22Rv1 (cell line): ENCODE results near the gene SPZ1.
"Not testable (repeated sequence)": the region's sequence is repeated elsewhere in the genome, so short reads cannot be mapped to it uniquely, and the experiment has no call there.

Source experiments
- H3K27ac ChIP-seq: fragments of 450-650 bp; 2 replicates; pipeline ENCODE4 v1.5.1; 2017
- CTCF ChIP-seq: fragments of 450-650 bp; IDR thresholded peaks from 2 replicates; pipeline ENCODE4 v1.5.1; 2017; ENCODE audit warnings: mild to moderate bottlenecking
- ZFX ChIP-seq: fragments of 450-650 bp; IDR thresholded peaks from 2 replicates; pipeline ENCODE4 v1.6.1; 2017; ENCODE audit warnings: antibody characterized with exemption, borderline replicate concordance

SPZ1 gene

GRCh38 chr5:80339116-80339515 lies 19.3 kb downstream of the SPZ1 start:
- no peak for TF ChIP-seq ZFX
- no peak for TF ChIP-seq CTCF
- no peak overlapping the region for H3K27ac ChIP-seq

GRCh38 chr5:80341016-80341775 lies 21.4 kb downstream of the SPZ1 start:
- TF ChIP-seq ZFX (no peak), CTCF (no peak)
- H3K27ac ChIP-seq: no peak overlapping the region

GRCh38 chr5:80343067-80343466 lies 23.3 kb downstream of the SPZ1 start:
- TF ChIP-seq ZFX: no peak
- no peak for TF ChIP-seq CTCF
- H3K27ac ChIP-seq: no peak overlapping the region

- no peak overlapping the region for H3K27ac ChIP-seq
- TF ChIP-seq CTCF: peak; percentile 57
- TF ChIP-seq ZFX: no peak
Measured at GRCh38 chr5:80346055-80346454, 26.3 kb downstream of the SPZ1 start.

- TF ChIP-seq CTCF (no peak), ZFX (no peak)
- no peak overlapping the region for H3K27ac ChIP-seq
Measured at GRCh38 chr5:80348171-80348570, 28.4 kb downstream of the SPZ1 start.

GRCh38 chr5:80351019-80351418 lies 31.2 kb downstream of the SPZ1 start:
- not testable (repeated sequence) for H3K27ac ChIP-seq

- no peak overlapping the region for H3K27ac ChIP-seq
- TF ChIP-seq ZFX: no peak
- TF ChIP-seq CTCF: no peak
Measured at GRCh38 chr5:80355686-80356085, 35.9 kb downstream of the SPZ1 start.

GRCh38 chr5:80357671-80358070 lies 37.9 kb downstream of the SPZ1 start:
- H3K27ac ChIP-seq: no peak overlapping the region

More at GRCh38 chr5:80357671-80358070, 37.9 kb downstream of the SPZ1 start:
- TF ChIP-seq CTCF (no peak), ZFX (no peak)
